Vagina (tissue), 2 donors: ENCODE results near the gene RBM19. TPM values are rescaled to one million over a fixed set of nuclear protein-coding genes. Genes with fewer than 3 reads are reported as not detected.

Experiments
- DNase-seq, 2 donors: peaks; one replicate each; pipeline ENCODE4 v3.0.0-alpha.2; 2017; ENCODE audit errors: extremely low spot score in 2 of 2
- H3K27ac ChIP-seq: fragments of 200-600 bp; sonication (generic); one replicate; pipeline ENCODE4 v1.5.1; 2019
- H3K27me3 ChIP-seq: fragments of 200-600 bp; sonication (generic); one replicate; pipeline ENCODE4 v1.5.1; 2019
- H3K36me3 ChIP-seq, 2 donors: fragments of 200-600 bp; sonication (generic); one replicate each; pipeline ENCODE4 v1.5.1; 2017 to 2019
- H3K4me1 ChIP-seq: fragments of 200-600 bp; sonication (generic); one replicate; pipeline ENCODE4 v1.5.1; 2019
- H3K4me3 ChIP-seq, 2 donors: fragments of 200-600 bp; sonication (generic); 1 replicate in 1 of 2; 2 replicates in 1 of 2; pipeline ENCODE4 v1.5.1; 2016 to 2019
- H3K9me3 ChIP-seq: fragments of 200-600 bp; sonication (generic); one replicate; pipeline ENCODE4 v1.5.1; 2019
- CTCF ChIP-seq, 3 experiments: fragments of 450-650 bp in 2 of 3; fragments of 200-600 bp in 1 of 3; sonication (generic) in 1 of 3; IDR thresholded peaks; one replicate each; pipeline ENCODE4 v1.5.1; 2017 to 2019; ENCODE audit warnings: antibody characterized with exemption in 3 of 3, mild to moderate bottlenecking in 2 of 3, moderate library complexity in 2 of 3
- POLR2A ChIP-seq, 2 donors: fragments of 450-650 bp; IDR thresholded peaks; one replicate each; pipeline ENCODE4 v1.6.1; 2017; ENCODE audit warnings: antibody characterized with exemption in 2 of 2, mild to moderate bottlenecking in 2 of 2, moderate library complexity in 2 of 2
- POLR2AphosphoS5 ChIP-seq, 2 donors: sonication (generic); formaldehyde crosslinking; IDR thresholded peaks; one replicate each; pipeline ENCODE4 v1.9.0; 2017; ENCODE audit warnings: antibody characterized with exemption in 2 of 2, mild to moderate bottlenecking in 2 of 2, low read depth in 1 of 2; ENCODE audit not compliant: insufficient read depth in 1 of 2
- intact Hi-C: fragments of 100-400 bp; cut with DNase I; formaldehyde crosslinking; loops from one replicate; pipeline ENCODE4 v1.15.1; 2023
- total RNA-seq: library from RNA; depleted of rRNA; stranded (reverse); fragments of >200 nt; gene quantifications from one replicate; pipeline ENCODE4 v1.2.3, GENCODE V29; 2016

Gene RBM19
- total RNA-seq, 1 donor from 2014 or later: 25.5 TPM

- TF ChIP-seq POLR2A (IDR thresholded peaks at IDR 0.05): no peak
- no peak for TF ChIP-seq POLR2AphosphoS5 (IDR thresholded peaks at IDR 0.05; ENCODE audit: insufficient read depth in 1 of 2, low read depth in 1 of 2)
- TF ChIP-seq CTCF (IDR thresholded peaks at IDR 0.05): no peak
- intact Hi-C loops: no loop called here
- Histone ChIP-seq H3K36me3 (no peaks in the 10 kb centered on the region), H3K27me3 (no peaks in the 10 kb centered on the region), H3K4me1 (peaks cover 7% of the 10 kb centered on the region), H3K27ac (no peak overlapping the region), H3K9me3 (no peaks in the 10 kb centered on the region), H3K4me3 (no peak overlapping the region)
- no peak for DNase-seq
Measured at GRCh38 chr12:113888435-113888834, 77.7 kb downstream of the RBM19 start.

DNA sequence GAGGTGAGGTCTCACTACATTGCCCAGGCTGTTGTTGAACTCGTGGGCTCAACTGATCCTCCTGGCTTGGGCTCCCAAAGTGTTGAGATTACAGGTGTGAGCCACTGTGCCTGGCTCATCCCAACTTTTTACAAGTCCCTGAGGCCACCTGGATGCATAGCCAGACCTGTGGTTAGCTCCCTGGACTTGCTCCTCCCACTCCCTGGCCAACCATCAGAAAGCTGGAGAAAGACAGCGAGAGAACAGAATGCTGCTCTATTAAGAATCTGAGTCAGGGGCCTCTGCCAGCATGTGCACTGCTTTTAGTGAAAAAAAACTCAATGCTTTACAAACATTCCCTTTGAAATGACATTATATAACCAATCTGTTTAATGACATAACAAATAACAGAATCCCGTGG is 78.2 kb downstream of the RBM19 start:
- H3K27ac ChIP-seq: no peak overlapping the region
- H3K9me3 ChIP-seq: no peaks in the 10 kb centered on the region
- peaks cover 7% of the 10 kb centered on the region for H3K4me1 ChIP-seq
- H3K27me3 ChIP-seq: no peaks in the 10 kb centered on the region
- no peak overlapping the region for H3K4me3 ChIP-seq
- TF ChIP-seq POLR2AphosphoS5 (IDR thresholded peaks at IDR 0.05; ENCODE audit: insufficient read depth in 1 of 2, low read depth in 1 of 2) (no peak), CTCF (IDR thresholded peaks at IDR 0.05) (no peak), POLR2A (IDR thresholded peaks at IDR 0.05) (no peak)
- H3K36me3 ChIP-seq: no peaks in the 10 kb centered on the region
- DNase-seq: no peak
- intact Hi-C loops: no loop called here

- TF ChIP-seq CTCF (IDR thresholded peaks at IDR 0.05) (no peak), POLR2A (IDR thresholded peaks at IDR 0.05) (no peak)
- intact Hi-C loops: no loop called here
- H3K4me3 ChIP-seq: no peak overlapping the region
Measured at GRCh38 chr12:113886721-113887120, 79.4 kb downstream of the RBM19 start.

DNA sequence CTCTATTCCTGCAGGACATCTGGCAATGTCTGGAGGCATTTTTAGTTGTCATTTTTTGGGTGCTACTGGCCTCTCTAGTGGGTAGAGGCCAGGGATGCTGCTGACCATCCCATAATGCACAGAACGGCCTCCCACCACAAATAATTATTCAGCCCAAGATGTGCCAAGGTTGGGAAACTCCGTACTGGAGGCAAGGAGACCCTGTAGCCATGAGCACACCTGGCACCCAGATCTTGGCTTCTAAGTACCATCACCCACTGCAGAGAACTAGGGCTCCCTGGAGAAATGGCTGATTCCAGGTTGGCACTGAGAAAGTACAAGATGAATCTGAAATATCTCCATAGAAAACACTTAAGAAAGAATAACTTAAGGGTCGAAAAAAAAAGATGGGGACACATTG is 81.7 kb downstream of the RBM19 start:
- Histone ChIP-seq H3K4me3 (no peak overlapping the region), H3K4me1 (no peaks in the 10 kb centered on the region), H3K27me3 (no peaks in the 10 kb centered on the region), H3K36me3 (no peaks in the 10 kb centered on the region), H3K9me3 (no peaks in the 10 kb centered on the region), H3K27ac (no peak overlapping the region)
- intact Hi-C loops: no loop called here
- TF ChIP-seq POLR2A (IDR thresholded peaks at IDR 0.05): no peak
- TF ChIP-seq CTCF (IDR thresholded peaks at IDR 0.05): no peak
- no peak for TF ChIP-seq POLR2AphosphoS5 (IDR thresholded peaks at IDR 0.05; ENCODE audit: insufficient read depth in 1 of 2, low read depth in 1 of 2)
- DNase-seq: no peak

More at GRCh38 chr12:113886721-113887120, 79.4 kb downstream of the RBM19 start:
- H3K36me3 ChIP-seq: no peaks in the 10 kb centered on the region
- no peaks in the 10 kb centered on the region for H3K27me3 ChIP-seq
- H3K27ac ChIP-seq: no peak overlapping the region
- H3K4me1 ChIP-seq: peaks cover 7% of the 10 kb centered on the region
- no peak for DNase-seq
- no peaks in the 10 kb centered on the region for H3K9me3 ChIP-seq

- Histone ChIP-seq H3K27me3 (no peaks in the 10 kb centered on the region), H3K4me3 (no peak overlapping the region), H3K4me1 (no peaks in the 10 kb centered on the region), H3K36me3 (no peaks in the 10 kb centered on the region), H3K27ac (no peak overlapping the region), H3K9me3 (no peaks in the 10 kb centered on the region)
- DNase-seq: no peak
- TF ChIP-seq POLR2AphosphoS5 (IDR thresholded peaks at IDR 0.05; ENCODE audit: insufficient read depth in 1 of 2, low read depth in 1 of 2): no peak
- no peak for TF ChIP-seq CTCF (IDR thresholded peaks at IDR 0.05)
- no peak for TF ChIP-seq POLR2A (IDR thresholded peaks at IDR 0.05)
- intact Hi-C loops: no loop called here
Measured at GRCh38 chr12:113882690-113883089, 83.4 kb downstream of the RBM19 start.
